K562 (cell line): ENCODE results near the gene CYB5R4. TPM values are rescaled to one million over a fixed set of nuclear protein-coding genes. Genes with fewer than 3 reads are reported as not detected.
A peak's percentile ranks its signal among the peaks of the same experiment; 100 is the strongest.

Experiments
- CREB3L1 ChIP-seq: fragments of 450-650 bp; IDR thresholded peaks from 2 replicates; pipeline ENCODE4 v1.6.1; 2014; ENCODE audit warnings: low read depth, mild to moderate bottlenecking, moderate library complexity, borderline replicate concordance
- CUX1 ChIP-seq: fragments of 200-800 bp; sonication (Bioruptor generic); IDR thresholded peaks from 2 replicates; pipeline ENCODE4 v1.6.1; 2016; ENCODE audit warnings: missing genetic modification characterization, missing compliant biosample characterization
- ETS1 ChIP-seq: conservative IDR thresholded peaks from 2 replicates; pipeline ENCODE4 v1.6.1; 2011; ENCODE audit warnings: low read depth, mild to moderate bottlenecking, low read length; ENCODE audit not compliant: control insufficient read depth
- ETV5 ChIP-seq: sonication (generic); formaldehyde crosslinking; IDR thresholded peaks from 2 replicates; pipeline ENCODE4 v1.4.0; 2020; ENCODE audit warnings: low read depth, mild to moderate bottlenecking, missing genetic modification reagents
- GATA2 ChIP-seq: sonication (generic); formaldehyde crosslinking; IDR thresholded peaks from 2 replicates; pipeline ENCODE4 v1.4.0; 2020; ENCODE audit warnings: mild to moderate bottlenecking, missing genetic modification reagents
- HDAC3 ChIP-seq: fragments of 450-650 bp; IDR thresholded peaks from 2 replicates; pipeline ENCODE4 v1.6.1; 2018; ENCODE audit warnings: borderline replicate concordance, mild to moderate bottlenecking, moderate library complexity; ENCODE audit not compliant: partially characterized antibody
- JUN ChIP-seq, 2 experiments: sonication (generic) in 1 of 2; formaldehyde crosslinking in 1 of 2; IDR thresholded peaks; 2 replicates each; pipeline versions ENCODE4 v1.6.1 to v1.8.0; 2012 to 2022; ENCODE audit warnings: borderline replicate concordance in 2 of 2, mild to moderate bottlenecking in 2 of 2, improper control_type of control experiment in 1 of 2, low read depth in 1 of 2, low read length in 1 of 2, missing genetic modification reagents in 1 of 2
- MBD2 ChIP-seq: sonication (generic); IDR thresholded peaks from 2 replicates; pipeline ENCODE4 v1.6.1; 2016; ENCODE audit warnings: low read depth, borderline replicate concordance
- MTF1 ChIP-seq: fragments of 250-450 bp; sonication (Bioruptor Pico); IDR thresholded peaks from 2 replicates; pipeline ENCODE4 v1.9.0; 2021; ENCODE audit warnings: moderate library complexity, mild to moderate bottlenecking, inconsistent platforms, borderline replicate concordance
- NR2C1 ChIP-seq, 2 experiments: fragments of 450-650 bp; IDR thresholded peaks; 2 replicates each; pipeline ENCODE4 v1.6.1; 2017; ENCODE audit warnings: mild to moderate bottlenecking in 2 of 2, antibody characterized with exemption in 1 of 2, inconsistent platforms in 1 of 2, missing compliant biosample characterization in 1 of 2, missing genetic modification characterization in 1 of 2
- RBFOX2 ChIP-seq: fragments of 200-400 bp; formaldehyde crosslinking; IDR thresholded peaks from 2 replicates; pipeline ENCODE4 v1.6.1; 2017; ENCODE audit warnings: low read depth, mild to moderate bottlenecking, low read length, moderate library complexity
- SMAD3 ChIP-seq: fragments of 450-650 bp; formaldehyde crosslinking; conservative IDR thresholded peaks from 2 replicates; pipeline ENCODE4 v1.4.0; 2020; ENCODE audit warnings: mild to moderate bottlenecking
- SMARCC2 ChIP-seq: fragments of 450-650 bp; IDR thresholded peaks from 2 replicates; pipeline ENCODE4 v1.6.1; 2017; ENCODE audit warnings: antibody characterized with exemption, moderate library complexity, mild to moderate bottlenecking, low read depth
- SNIP1 ChIP-seq: fragments of 450-650 bp; IDR thresholded peaks from 2 replicates; pipeline ENCODE4 v1.7.1; 2017; ENCODE audit warnings: low read depth, mild to moderate bottlenecking
- SRF ChIP-seq, 2 experiments: fragments of 250-450, 450-650 bp in 1 of 2; sonication (Bioruptor Pico) in 1 of 2; sonication (generic) in 1 of 2; formaldehyde crosslinking; IDR thresholded peaks; 2 replicates each; pipeline versions ENCODE4 v1.5.0 to v1.5.1; 2020 to 2022; ENCODE audit warnings: mild to moderate bottlenecking in 1 of 2, missing genetic modification reagents in 1 of 2
- TEAD2 ChIP-seq: fragments of 450-650 bp; IDR thresholded peaks from 2 replicates; pipeline ENCODE4 v1.6.1; 2016; ENCODE audit warnings: missing genetic modification characterization, control low read depth, missing compliant biosample characterization
- ZC3H4 ChIP-seq: sonication (generic); formaldehyde crosslinking; IDR thresholded peaks from 2 replicates; pipeline ENCODE4 v1.9.0; 2021; ENCODE audit warnings: missing genetic modification reagents, borderline replicate concordance
- ZFPM2 ChIP-seq: fragments of 250-450 bp; sonication (Bioruptor Pico); IDR thresholded peaks from 2 replicates; pipeline ENCODE4 v1.5.1; 2022; ENCODE audit warnings: mild to moderate bottlenecking
- ZNF197 ChIP-seq: fragments of 200-800 bp; sonication (Bioruptor generic); IDR thresholded peaks from 2 replicates; pipeline ENCODE4 v1.6.1; 2016; ENCODE audit warnings: low read depth, missing genetic modification characterization, missing compliant biosample characterization
- polyA plus RNA-seq, 8 experiments: library from polyadenylated mRNA; depleted of rRNA in 4 of 8; stranded (reverse) in 5 of 8; unstranded in 3 of 8; fragments of >200 nt; fragmentation: Nextera tagmentation in 2 of 8; fragmentation: Illumina TruSeq in 1 of 8; extraction: Ambion mirVana in 2 of 8; extraction: Trizol in 1 of 8; gene quantifications; 2 replicates each; pipeline versions ENCODE4 v1.2.1 to v1.2.3, GENCODE V29; 2011 to 2014; ENCODE audit warnings: inconsistent platforms in 1 of 8, missing spikeins in 1 of 8
- total RNA-seq, 7 experiments: library from RNA; depleted of rRNA in 6 of 7; stranded (reverse); fragments of >200 nt in 6 of 7; fragmentation: Illumina TruSeq in 2 of 7; extraction: Trizol in 2 of 7; gene quantifications; 2 replicates each; pipeline versions ENCODE4 v1.2.1 to v1.2.3, GENCODE V29; 2011 to 2021; ENCODE audit warnings: low replicate concordance in 1 of 7

The CYB5R4 gene
- total and polyA plus RNA-seq, 9 of the 15 experiments (the other 6 are each of a cell fraction or from before 2014, with no cell fraction given) = 5.9 to 23.1 (median 19.0) TPM

- peak; percentile 75; the same call in 1 of the 2 replicates for TF ChIP-seq ETS1
- TF ChIP-seq ETV5 = peak; percentile 81
- TF ChIP-seq NR2C1 (IDR thresholded peaks at IDR 0.05) = no peak
- peak; percentile 91 for TF ChIP-seq NR2C1 (tag; IDR thresholded peaks at IDR 0.05)
- peak; percentile 98 for TF ChIP-seq SMARCC2
- TF ChIP-seq GATA2 (CRISPR knock-in tag) = peak; percentile 95
- no peak for TF ChIP-seq ZC3H4 (CRISPR knock-in tag)
- 0 out of 2 replicates have a peak, but pooled peaks have one; percentile 59 for TF ChIP-seq ZFPM2 (CRISPR knock-in tag)
- peak; percentile 75; the same call in 1 of the 2 replicates for TF ChIP-seq JUN (IDR thresholded peaks at IDR 0.05; ENCODE audit: borderline replicate concordance, low read depth, low read length)
- no peak for TF ChIP-seq JUN (CRISPR knock-in tag; IDR thresholded peaks at IDR 0.05; ENCODE audit: borderline replicate concordance)
- peak; percentile 44; the same call in 1 of the 2 replicates for TF ChIP-seq CREB3L1
- peak; percentile 80 for TF ChIP-seq TEAD2 (tag)
- TF ChIP-seq SNIP1 = no peak
- TF ChIP-seq RBFOX2 = 0 out of 2 replicates have a peak, but pooled peaks have one; percentile 33
- TF ChIP-seq MTF1 = peak; percentile 90
- peak; percentile 75 for TF ChIP-seq MBD2
- peak in 1 of 2 experiments; percentile 45; a peak in 1 of 4 replicates for TF ChIP-seq SRF (CRISPR knock-in tag; IDR thresholded peaks at IDR 0.05)
- TF ChIP-seq HDAC3 = peak; percentile 91
- TF ChIP-seq ZNF197 (CRISPR knock-in tag) = peak; percentile 96
- peak; percentile 81 for TF ChIP-seq CUX1 (CRISPR knock-in tag)
- peak; percentile 95 for TF ChIP-seq SMAD3
Measured at GRCh38 chr6:83974409-83975050, 115.0 kb downstream of the CYB5R4 start (continued).
